ENCODE measurements around the gene GAS2.

Gene GAS2

GRCh38 chr11:22809893-22810292 lies 143.5 kb downstream of the GAS2 start:
- Histone ChIP-seq H3K27ac (ENCODE audit: low read length) (no peak overlapping the region), H3K27me3 (ENCODE audit: control insufficient read depth in 1 of 2, insufficient read depth in 2 of 2, low read length in 2 of 2) (no peaks in the 10 kb centered on the region), H3K9me3 (ENCODE audit: control insufficient read depth in 2 of 2, low read length in 2 of 2) (no peaks in the 10 kb centered on the region), H3K9ac (ENCODE audit: low read length in 2 of 2) (no peak overlapping the region), H3K36me3 (ENCODE audit: control insufficient read depth in 2 of 2, insufficient read depth in 2 of 2, low read length in 2 of 2) (no peaks in the 10 kb centered on the region), H3K4me3 (ENCODE audit: low read length in 2 of 2) (no peak overlapping the region), H3K4me1 (ENCODE audit: control insufficient read depth, insufficient read depth, low read length) (no peaks in the 10 kb centered on the region)

- no peak overlapping the region for H3K27ac ChIP-seq (ENCODE audit: low read length)
- peaks cover 13 to 27% of the 10 kb centered on the region in 2 donors for H3K36me3 ChIP-seq (ENCODE audit: control insufficient read depth in 2 of 2, insufficient read depth in 2 of 2, low read length in 2 of 2)
- no peaks in the 10 kb centered on the region for H3K4me1 ChIP-seq (ENCODE audit: control insufficient read depth, insufficient read depth, low read length)
- H3K4me3 ChIP-seq (ENCODE audit: low read length in 2 of 2), result no peak overlapping the region
- no peak overlapping the region for H3K9ac ChIP-seq (ENCODE audit: low read length in 2 of 2)
- H3K9me3 ChIP-seq (ENCODE audit: control insufficient read depth in 2 of 2, low read length in 2 of 2), result no peaks in the 10 kb centered on the region
- H3K27me3 ChIP-seq (ENCODE audit: control insufficient read depth in 1 of 2, insufficient read depth in 2 of 2, low read length in 2 of 2), result no peaks in the 10 kb centered on the region
Measured at GRCh38 chr11:22822203-22822602, 155.8 kb downstream of the GAS2 start.

- Histone ChIP-seq H3K9ac (ENCODE audit: low read length in 2 of 2) (peak overlapping the region in 1 of 2 donors; percentile 93), H3K36me3 (ENCODE audit: control insufficient read depth in 2 of 2, insufficient read depth in 2 of 2, low read length in 2 of 2) (peaks cover 7 to 16% of the 10 kb centered on the region in 2 donors), H3K27ac (ENCODE audit: low read length) (no peak overlapping the region), H3K27me3 (ENCODE audit: control insufficient read depth in 1 of 2, insufficient read depth in 2 of 2, low read length in 2 of 2) (no peaks in the 10 kb centered on the region), H3K4me3 (ENCODE audit: low read length in 2 of 2) (peak overlapping the region in 1 of 2 donors; percentile 92), H3K4me1 (ENCODE audit: control insufficient read depth, insufficient read depth, low read length) (no peaks in the 10 kb centered on the region), H3K9me3 (ENCODE audit: control insufficient read depth in 2 of 2, low read length in 2 of 2) (no peaks in the 10 kb centered on the region)
Measured at GRCh38 chr11:22828373-22828772, 162.0 kb downstream of the GAS2 start.

GRCh38 chr11:22829231-22830081 lies 163.0 kb downstream of the GAS2 start, which contains the start of gene SVIP:
SVIP (minus strand) TSS chr11:22829801; CDS start chr11:22829748, 53 bp downstream.
- no peaks in the 10 kb centered on the region for H3K27me3 ChIP-seq (ENCODE audit: control insufficient read depth in 1 of 2, insufficient read depth in 2 of 2, low read length in 2 of 2)
- peaks cover 5 to 11% of the 10 kb centered on the region in 2 donors for H3K36me3 ChIP-seq (ENCODE audit: control insufficient read depth in 2 of 2, insufficient read depth in 2 of 2, low read length in 2 of 2)
- no peaks in the 10 kb centered on the region for H3K4me1 ChIP-seq (ENCODE audit: control insufficient read depth, insufficient read depth, low read length)
- H3K4me3 ChIP-seq (ENCODE audit: low read length in 2 of 2), result peak within 1 kb of the TSS; percentile 81 to 92
- H3K27ac ChIP-seq (ENCODE audit: low read length), result peak within 1 kb of the TSS; percentile 6
- peak within 1 kb of the TSS; percentile 73 to 93 for H3K9ac ChIP-seq (ENCODE audit: low read length in 2 of 2)
- H3K9me3 ChIP-seq (ENCODE audit: control insufficient read depth in 2 of 2, low read length in 2 of 2), result no peaks in the 10 kb centered on the region

GRCh38 chr11:22830082-22830414 lies 163.6 kb downstream of the GAS2 start:
- H3K9ac ChIP-seq (ENCODE audit: low read length in 2 of 2), result peak overlapping the region in 1 of 2 donors; percentile 50
- H3K4me3 ChIP-seq (ENCODE audit: low read length in 2 of 2), result peak overlapping the region; percentile 81 to 92
- peaks cover 2 to 10% of the 10 kb centered on the region in 2 donors for H3K36me3 ChIP-seq (ENCODE audit: control insufficient read depth in 2 of 2, insufficient read depth in 2 of 2, low read length in 2 of 2)
- H3K27ac ChIP-seq (ENCODE audit: low read length), result no peak overlapping the region
- no peaks in the 10 kb centered on the region for H3K9me3 ChIP-seq (ENCODE audit: control insufficient read depth in 2 of 2, low read length in 2 of 2)
- no peaks in the 10 kb centered on the region for H3K4me1 ChIP-seq (ENCODE audit: control insufficient read depth, insufficient read depth, low read length)
- no peaks in the 10 kb centered on the region for H3K27me3 ChIP-seq (ENCODE audit: control insufficient read depth in 1 of 2, insufficient read depth in 2 of 2, low read length in 2 of 2)

GRCh38 chr11:22832315-22833015 lies 166.1 kb downstream of the GAS2 start:
- no peaks in the 10 kb centered on the region for H3K4me1 ChIP-seq (ENCODE audit: control insufficient read depth, insufficient read depth, low read length)
- no peaks in the 10 kb centered on the region for H3K36me3 ChIP-seq (ENCODE audit: control insufficient read depth in 2 of 2, insufficient read depth in 2 of 2, low read length in 2 of 2)
- no peak overlapping the region for H3K9ac ChIP-seq (ENCODE audit: low read length in 2 of 2)
- H3K4me3 ChIP-seq (ENCODE audit: low read length in 2 of 2), result no peak overlapping the region
- H3K27ac ChIP-seq (ENCODE audit: low read length), result no peak overlapping the region
- no peaks in the 10 kb centered on the region for H3K9me3 ChIP-seq (ENCODE audit: control insufficient read depth in 2 of 2, low read length in 2 of 2)
- no peaks in the 10 kb centered on the region for H3K27me3 ChIP-seq (ENCODE audit: control insufficient read depth in 1 of 2, insufficient read depth in 2 of 2, low read length in 2 of 2)

- Histone ChIP-seq H3K4me3 (ENCODE audit: low read length in 2 of 2) (no peak overlapping the region), H3K4me1 (ENCODE audit: control insufficient read depth, insufficient read depth, low read length) (no peaks in the 10 kb centered on the region), H3K36me3 (ENCODE audit: control insufficient read depth in 2 of 2, insufficient read depth in 2 of 2, low read length in 2 of 2) (no peaks in the 10 kb centered on the region), H3K27me3 (ENCODE audit: control insufficient read depth in 1 of 2, insufficient read depth in 2 of 2, low read length in 2 of 2) (no peaks in the 10 kb centered on the region), H3K9me3 (ENCODE audit: control insufficient read depth in 2 of 2, low read length in 2 of 2) (no peaks in the 10 kb centered on the region), H3K27ac (ENCODE audit: low read length) (no peak overlapping the region), H3K9ac (ENCODE audit: low read length in 2 of 2) (no peak overlapping the region)
Measured at GRCh38 chr11:22846726-22847125, 180.3 kb downstream of the GAS2 start.

GRCh38 chr11:22851477-22851876 lies 185.1 kb downstream of the GAS2 start:
- Histone ChIP-seq H3K4me1 (ENCODE audit: control insufficient read depth, insufficient read depth, low read length) (no peaks in the 10 kb centered on the region), H3K9ac (ENCODE audit: low read length in 2 of 2) (no peak overlapping the region), H3K27me3 (ENCODE audit: control insufficient read depth in 1 of 2, insufficient read depth in 2 of 2, low read length in 2 of 2) (no peaks in the 10 kb centered on the region), H3K9me3 (ENCODE audit: control insufficient read depth in 2 of 2, low read length in 2 of 2) (peaks cover 0 to 4% of the 10 kb centered on the region in 2 donors), H3K27ac (ENCODE audit: low read length) (no peak overlapping the region), H3K36me3 (ENCODE audit: control insufficient read depth in 2 of 2, insufficient read depth in 2 of 2, low read length in 2 of 2) (no peaks in the 10 kb centered on the region), H3K4me3 (ENCODE audit: low read length in 2 of 2) (no peak overlapping the region)

- Histone ChIP-seq H3K27me3 (ENCODE audit: control insufficient read depth in 1 of 2, insufficient read depth in 2 of 2, low read length in 2 of 2) (no peaks in the 10 kb centered on the region), H3K27ac (ENCODE audit: low read length) (no peak overlapping the region), H3K4me1 (ENCODE audit: control insufficient read depth, insufficient read depth, low read length) (no peaks in the 10 kb centered on the region), H3K4me3 (ENCODE audit: low read length in 2 of 2) (no peak overlapping the region), H3K36me3 (ENCODE audit: control insufficient read depth in 2 of 2, insufficient read depth in 2 of 2, low read length in 2 of 2) (no peaks in the 10 kb centered on the region), H3K9ac (ENCODE audit: low read length in 2 of 2) (no peak overlapping the region), H3K9me3 (ENCODE audit: control insufficient read depth in 2 of 2, low read length in 2 of 2) (no peaks in the 10 kb centered on the region)
Measured at GRCh38 chr11:22859756-22860155, 193.3 kb downstream of the GAS2 start.

- no peaks in the 10 kb centered on the region for H3K36me3 ChIP-seq (ENCODE audit: control insufficient read depth in 2 of 2, insufficient read depth in 2 of 2, low read length in 2 of 2)
- H3K9me3 ChIP-seq (ENCODE audit: control insufficient read depth in 2 of 2, low read length in 2 of 2), result no peaks in the 10 kb centered on the region
- H3K9ac ChIP-seq (ENCODE audit: low read length in 2 of 2), result no peak within 1 kb of the TSS
- no peak within 1 kb of the TSS for H3K4me3 ChIP-seq (ENCODE audit: low read length in 2 of 2)
- no peaks in the 10 kb centered on the region for H3K27me3 ChIP-seq (ENCODE audit: control insufficient read depth in 1 of 2, insufficient read depth in 2 of 2, low read length in 2 of 2)
- H3K27ac ChIP-seq (ENCODE audit: low read length), result no peak within 1 kb of the TSS
- no peaks in the 10 kb centered on the region for H3K4me1 ChIP-seq (ENCODE audit: control insufficient read depth, insufficient read depth, low read length)
Measured at GRCh38 chr11:22860241-22860640, 193.8 kb downstream of the GAS2 start, which contains the start of gene CCDC179. CCDC179 (minus strand) TSS chr11:22860474; CDS start chr11:22860421, 53 bp downstream.
